HG03457 (cell line): Measurements from ENCODE around the gene GEMIN5.

Experiments used
- ATAC-seq: cut with Tn5 transposase; IDR thresholded peaks from one replicate; pipeline ENCODE4 v1.9.1; 2021; ENCODE audit warnings: moderate number of reproducible peaks; ENCODE audit not compliant: unreplicated experiment

The GEMIN5 gene

DNA sequence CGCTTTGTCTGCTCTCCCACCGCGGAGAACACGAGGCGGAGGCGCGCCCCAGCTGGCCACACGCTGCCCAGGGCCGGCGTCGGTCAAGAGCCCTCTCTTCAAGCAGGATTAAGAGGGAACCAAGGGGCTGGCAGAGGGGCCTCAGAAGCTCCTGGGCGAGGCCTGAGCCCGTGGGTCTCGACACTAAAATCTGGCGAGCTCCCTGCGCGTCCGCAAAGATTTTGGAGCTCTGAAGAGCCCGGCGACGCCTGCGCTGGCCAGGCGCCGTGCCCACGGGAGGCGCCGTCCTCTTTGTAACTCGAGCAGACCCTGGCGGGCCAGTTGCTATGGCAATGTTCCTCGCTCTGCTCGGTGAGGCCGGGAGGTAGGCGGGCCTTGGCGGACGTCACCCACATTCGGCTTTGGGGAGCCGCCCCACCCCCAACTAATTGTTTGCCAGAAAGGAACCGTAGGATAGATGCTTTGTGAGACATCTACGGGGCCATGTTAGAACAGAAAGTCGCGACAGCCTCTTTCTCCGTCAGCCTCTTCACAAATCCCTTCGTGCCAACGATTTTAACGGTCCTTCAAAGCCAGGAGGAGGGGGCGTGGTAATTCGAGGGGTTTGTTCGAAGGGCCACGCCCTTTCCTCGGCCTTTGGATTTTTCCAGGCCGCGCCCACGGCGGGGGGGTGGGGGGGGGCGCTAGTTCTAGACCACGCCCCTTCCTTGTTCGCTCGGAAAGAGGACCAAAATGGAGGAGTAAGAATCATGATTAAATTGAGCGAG lies 80.3 kb downstream of the GEMIN5 start:
- ATAC-seq, result peak; percentile 53

GRCh38 chr5:154851351-154851750 lies 86.7 kb downstream of the GEMIN5 start:
- ATAC-seq, result no peak

DNA sequence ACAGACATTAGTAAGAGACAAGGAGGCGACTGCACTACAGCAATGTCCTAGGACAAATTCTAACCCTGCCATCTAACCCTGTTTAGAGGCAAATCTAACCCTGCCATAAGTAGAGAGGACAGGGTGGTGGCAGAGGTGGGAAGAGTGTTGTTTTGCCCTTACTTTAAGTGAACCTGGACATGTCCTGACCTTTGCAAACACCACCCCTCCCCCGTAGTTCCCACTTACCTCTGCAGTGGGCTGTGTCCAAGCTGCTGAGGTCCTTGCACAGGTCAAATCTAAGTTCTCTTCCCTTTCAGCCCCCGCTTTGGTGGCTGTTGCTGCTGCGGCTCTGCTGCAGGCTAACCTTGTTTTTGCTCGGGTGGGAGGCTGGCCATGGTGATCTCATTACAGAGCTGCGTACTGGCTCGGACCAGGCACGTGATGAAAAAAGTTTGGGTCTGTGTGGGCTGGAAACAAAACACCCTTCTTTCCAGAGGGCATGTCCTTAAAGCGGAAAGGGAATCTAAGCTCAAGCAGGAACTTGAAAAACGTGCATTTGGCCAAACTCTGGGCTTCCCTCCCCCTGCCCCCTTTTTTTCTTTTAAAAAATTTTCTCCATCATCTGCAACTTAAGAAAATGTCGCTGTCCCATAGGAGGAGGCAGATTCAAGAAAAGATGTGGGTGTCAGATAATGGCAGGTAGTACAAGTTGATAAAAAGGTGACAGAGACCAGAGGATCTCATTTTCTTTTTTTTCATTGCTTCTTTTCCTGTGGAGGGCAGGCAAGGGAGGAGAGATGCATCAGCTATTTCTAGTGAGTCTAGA lies 87.6 kb downstream of the GEMIN5 start, which contains the start of gene FAXDC2:
TSS of gene FAXDC2 (minus strand) at position 349 of the 808 bp plus-strand sequence. CDS start 12,425 bp downstream, outside the sequence.
- ATAC-seq, result no peak

DNA sequence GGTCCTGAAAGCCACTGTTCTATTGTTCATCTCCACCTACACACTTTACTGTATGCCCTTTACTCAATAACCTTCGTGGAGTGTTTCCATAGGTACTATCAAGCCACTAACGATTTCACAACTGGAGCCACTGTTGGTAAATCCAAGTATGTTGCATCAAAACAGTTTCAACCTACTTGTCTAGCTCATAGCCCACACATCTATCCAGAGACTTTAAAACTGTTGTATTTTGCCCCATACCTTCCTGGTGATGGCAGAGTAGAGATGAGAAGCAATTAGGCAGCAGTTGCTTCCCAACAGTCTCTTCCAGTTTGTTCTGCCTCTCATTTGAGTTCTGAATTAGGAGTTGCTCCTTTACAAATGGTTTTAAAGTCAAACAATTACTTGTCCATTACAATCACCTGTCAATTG lies 88.2 kb downstream of the GEMIN5 start:
- ATAC-seq, result no peak

GRCh38 chr5:154849264-154849785 lies 88.7 kb downstream of the GEMIN5 start:
- no peak for ATAC-seq

DNA sequence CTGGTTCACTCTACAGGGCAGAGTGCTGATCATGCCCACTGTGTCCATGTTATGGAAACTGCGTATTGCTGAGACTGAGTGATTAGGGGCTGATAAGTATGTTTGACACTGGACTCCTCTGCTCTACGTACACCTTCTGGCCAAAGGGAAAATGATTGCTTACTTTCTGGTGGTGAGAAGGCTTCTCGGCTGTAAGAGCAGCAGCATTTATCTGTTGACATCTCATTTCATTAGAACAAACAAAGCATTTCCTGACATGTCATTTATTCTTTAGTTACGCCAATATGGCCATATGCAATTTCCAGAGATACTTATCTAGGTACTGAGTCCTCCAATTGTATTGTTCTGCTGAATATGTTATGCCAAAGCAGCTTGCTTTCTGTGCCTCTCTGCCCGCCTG lies 93.2 kb downstream of the GEMIN5 start:
- ATAC-seq, result no peak

GRCh38 chr5:154842689-154843530 lies 95.1 kb downstream of the GEMIN5 start:
- ATAC-seq, result no peak

- no peak for ATAC-seq
Measured at GRCh38 chr5:154841273-154841661, 96.7 kb downstream of the GEMIN5 start.

GRCh38 chr5:154840435-154841272 lies 97.4 kb downstream of the GEMIN5 start:
- no peak for ATAC-seq
